GM12865 (cell line): ENCODE results near the gene USP25.
A peak's percentile ranks its signal among the peaks of the same experiment; 100 is the strongest.

Experiments used
- DNase-seq: peaks from one replicate; pipeline ENCODE4 v3.0.0; 2010; ENCODE audit warnings: low read depth
- H3K4me3 ChIP-seq: 2 replicates; pipeline ENCODE4 v1.5.1; 2011; ENCODE audit warnings: mild to moderate bottlenecking, low read depth, low read length, control low read depth
- CTCF ChIP-seq: IDR thresholded peaks from 2 replicates; pipeline ENCODE4 v1.5.1; 2011; ENCODE audit warnings: low read length, control low read depth, low read depth, inconsistent platforms; ENCODE audit not compliant: insufficient read depth; ENCODE audit errors: missing control alignments

USP25 gene

GRCh38 chr21:15713412-15713811 lies 16.4 kb upstream of the USP25 start:
- DNase-seq = no peak
- TF ChIP-seq CTCF = no peak
- no peak overlapping the region for H3K4me3 ChIP-seq

GRCh38 chr21:15718711-15719110 lies 11.1 kb upstream of the USP25 start:
- no peak for DNase-seq
- H3K4me3 ChIP-seq = no peak overlapping the region
- TF ChIP-seq CTCF = no peak

- TF ChIP-seq CTCF = no peak
- no peak overlapping the region for H3K4me3 ChIP-seq
- no peak for DNase-seq
Observed at GRCh38 chr21:15719976-15720375, 9.8 kb upstream of the USP25 start.

GRCh38 chr21:15722591-15723324 lies 7.0 kb upstream of the USP25 start:
- H3K4me3 ChIP-seq = no peak overlapping the region
- TF ChIP-seq CTCF = no peak
- DNase-seq = no peak

GRCh38 chr21:15725949-15726348 lies 3.8 kb upstream of the USP25 start:
- no peak for TF ChIP-seq CTCF
- DNase-seq = no peak
- no peak overlapping the region for H3K4me3 ChIP-seq

GRCh38 chr21:15728046-15728445 lies 1.7 kb upstream of the USP25 start:
- no peak for TF ChIP-seq CTCF
- DNase-seq = no peak
- no peak overlapping the region for H3K4me3 ChIP-seq

- H3K4me3 ChIP-seq = peak overlapping the region; percentile 54
- no peak for TF ChIP-seq CTCF
- DNase-seq = no peak
Observed at GRCh38 chr21:15729346-15729673, 472 bp upstream of the USP25 start.
